DMS114 treated with DMSO at 0.1 percent for 48 hours (cell line): ENCODE results near the gene NCR1.
"Not testable (repeated sequence)": the region's sequence is repeated elsewhere in the genome, so short reads cannot be mapped to it uniquely, and the experiment has no call there.

Experiments
- DNase-seq: peaks from one replicate; lab custom pipeline; 2025; ENCODE audit not compliant: unreplicated experiment; lab: John Stamatoyannopoulos, UW

Gene NCR1, protein sequence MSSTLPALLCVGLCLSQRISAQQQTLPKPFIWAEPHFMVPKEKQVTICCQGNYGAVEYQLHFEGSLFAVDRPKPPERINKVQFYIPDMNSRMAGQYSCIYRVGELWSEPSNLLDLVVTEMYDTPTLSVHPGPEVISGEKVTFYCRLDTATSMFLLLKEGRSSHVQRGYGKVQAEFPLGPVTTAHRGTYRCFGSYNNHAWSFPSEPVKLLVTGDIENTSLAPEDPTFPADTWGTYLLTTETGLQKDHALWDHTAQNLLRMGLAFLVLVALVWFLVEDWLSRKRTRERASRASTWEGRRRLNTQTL

DNA sequence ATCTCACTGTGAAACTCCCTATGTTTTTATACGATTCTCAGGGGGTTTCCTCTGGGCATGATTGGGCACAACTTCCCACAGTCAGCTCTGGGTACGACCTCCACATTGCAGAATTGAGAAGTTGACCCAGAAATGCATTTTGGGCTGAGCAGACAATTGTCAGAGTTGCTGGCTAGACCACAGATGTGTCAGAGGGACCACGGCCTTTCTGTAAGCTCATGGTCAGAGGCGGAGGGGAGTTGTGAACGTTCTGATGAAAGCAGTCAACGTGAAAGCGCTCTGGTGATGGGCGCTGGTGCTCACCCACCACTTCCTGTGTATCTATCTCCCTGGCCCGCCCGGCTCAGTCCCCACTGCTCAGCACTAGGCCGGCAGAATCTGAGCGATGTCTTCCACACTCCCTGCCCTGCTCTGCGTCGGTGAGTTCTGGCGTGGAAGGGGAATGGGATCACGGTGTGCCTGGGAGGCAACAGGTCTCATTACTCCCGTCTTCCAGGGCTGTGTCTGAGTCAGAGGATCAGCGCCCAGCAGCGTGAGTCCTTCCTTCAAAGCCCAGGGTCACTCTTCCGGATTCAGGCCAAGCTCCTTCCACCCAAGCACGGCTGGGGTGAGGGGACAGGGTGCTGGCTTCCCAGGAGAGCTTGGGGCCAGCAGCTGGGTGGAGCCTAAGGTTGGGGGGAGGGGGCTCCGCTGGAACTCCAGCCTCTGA lies at the start of gene NCR1:
NCR1 (plus strand) TSS at position 346 of the 709 bp plus-strand sequence; CDS start at position 386, 40 bp downstream.
- DNase-seq: no peak

DNA sequence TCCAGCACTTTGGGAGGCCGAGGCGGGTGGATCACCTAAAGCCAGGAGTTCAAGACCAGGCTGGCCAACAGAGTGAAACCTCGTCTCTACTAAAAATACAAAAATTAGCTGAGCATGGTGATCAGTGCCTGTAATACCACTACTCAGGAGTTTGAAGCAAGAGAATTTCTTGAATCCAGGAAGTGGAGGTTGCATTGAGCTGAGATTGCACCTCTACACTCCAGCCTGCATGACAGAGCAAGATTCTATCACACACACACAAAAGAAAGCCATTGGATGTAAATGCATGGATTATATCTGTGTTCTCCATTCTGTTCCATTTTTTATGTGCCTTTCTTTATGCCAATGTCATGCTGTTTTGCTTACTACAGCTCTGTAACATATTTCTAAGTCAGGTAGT lies 47.5 kb upstream of the NCR1 start:
- not testable (repeated sequence) for DNase-seq

DNA sequence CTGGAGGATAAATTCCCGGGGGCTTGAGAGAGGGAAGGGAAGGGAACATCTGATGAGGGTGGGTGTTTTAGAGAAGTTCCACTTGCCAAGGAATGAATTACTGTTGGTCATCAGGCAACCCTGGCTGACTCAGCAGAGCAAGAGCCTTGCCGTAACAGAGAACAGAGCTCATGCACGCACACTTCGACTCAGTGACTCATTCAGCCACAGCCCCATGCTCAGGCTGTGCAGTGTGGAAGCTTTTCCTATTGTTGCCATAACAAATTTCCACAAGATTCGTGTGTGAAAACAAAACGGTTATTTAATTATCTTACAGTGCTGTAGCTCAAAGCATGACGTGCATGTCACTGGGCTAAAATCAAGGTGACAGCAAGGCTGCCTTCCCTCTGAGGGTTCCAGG lies 46.5 kb upstream of the NCR1 start:
- DNase-seq: not testable (repeated sequence)

DNA sequence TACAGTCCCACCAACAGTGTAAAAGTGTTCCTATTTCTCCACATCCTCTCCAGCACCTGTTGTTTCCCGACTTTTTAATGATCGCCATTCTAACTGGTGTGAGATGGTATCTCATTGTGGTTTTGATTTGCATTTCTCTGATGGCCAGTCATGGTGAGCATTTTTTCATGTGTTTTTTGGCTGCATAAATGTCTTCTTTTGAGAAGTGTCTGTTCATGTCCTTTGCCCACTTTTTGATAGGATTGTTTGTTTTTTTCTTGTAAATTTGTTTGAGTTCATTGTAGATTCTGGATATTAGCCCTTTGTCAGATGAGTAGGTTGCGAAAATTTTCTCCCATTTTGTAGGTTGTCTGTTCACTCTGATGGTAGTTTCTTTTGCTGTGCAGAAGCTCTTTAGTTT lies 42.5 kb upstream of the NCR1 start:
- DNase-seq: not testable (repeated sequence)

DNA sequence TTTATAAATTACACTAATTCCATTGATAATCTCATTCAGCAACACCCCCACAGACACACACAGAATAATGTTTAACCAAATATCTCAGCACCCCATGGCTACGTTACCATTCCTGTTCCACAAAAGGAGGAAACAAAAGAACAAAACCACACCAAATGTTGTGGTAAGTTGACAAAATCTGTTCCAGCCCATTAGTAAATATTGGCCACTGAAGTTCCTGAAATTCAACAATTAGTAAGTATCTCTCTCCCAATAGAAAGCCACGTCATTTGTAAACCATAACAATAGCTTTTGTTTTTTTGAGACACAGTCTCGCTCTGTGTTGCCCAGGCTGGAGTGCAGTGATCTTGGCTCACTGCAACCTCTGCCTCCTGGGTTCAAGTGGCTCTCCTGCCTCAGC lies 34.3 kb upstream of the NCR1 start:
- DNase-seq: no peak

DNA sequence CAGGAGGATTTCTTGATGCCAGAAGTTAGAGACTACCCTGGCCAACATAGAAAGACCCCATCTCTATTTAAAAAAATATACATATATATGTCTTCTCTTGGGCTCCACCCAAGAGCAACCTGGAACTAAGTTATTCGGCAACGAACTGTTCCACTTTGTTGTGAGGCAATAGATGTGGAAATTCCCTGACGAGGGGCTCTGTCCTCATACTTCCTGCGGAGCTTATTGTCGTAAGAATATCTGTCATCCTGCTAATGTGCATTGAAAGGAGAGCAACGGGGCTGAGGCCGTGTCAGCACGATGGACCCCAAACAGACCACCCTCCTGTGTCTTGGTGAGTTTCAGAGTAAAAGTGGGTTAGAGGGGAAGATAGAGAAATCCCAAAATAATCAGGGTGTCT lies 32.0 kb upstream of the NCR1 start, which contains the start of gene FCAR:
FCAR (plus strand) TSS at position 246 of the 400 bp plus-strand sequence; CDS start at position 301, 55 bp downstream.
- DNase-seq: no peak

DNA sequence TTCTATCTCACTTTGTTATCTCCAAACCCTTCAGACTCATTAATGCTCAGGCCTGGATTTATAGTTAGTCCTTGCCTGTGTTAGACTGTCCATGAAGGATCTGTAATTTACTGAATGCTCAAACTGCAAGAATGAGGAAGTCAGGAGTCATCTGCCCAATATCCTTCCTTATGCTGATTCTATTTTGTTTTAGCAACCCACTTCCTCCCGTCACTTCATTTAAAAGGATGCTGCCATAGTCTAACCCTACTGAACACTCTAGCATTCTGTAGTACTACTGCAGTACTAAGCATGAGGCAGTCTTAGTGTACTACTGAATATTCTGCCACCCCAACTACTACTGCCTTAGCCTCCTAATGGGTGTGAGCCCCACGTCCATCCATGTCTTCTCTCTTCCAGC lies 30.4 kb upstream of the NCR1 start:
- DNase-seq: no peak

DNA sequence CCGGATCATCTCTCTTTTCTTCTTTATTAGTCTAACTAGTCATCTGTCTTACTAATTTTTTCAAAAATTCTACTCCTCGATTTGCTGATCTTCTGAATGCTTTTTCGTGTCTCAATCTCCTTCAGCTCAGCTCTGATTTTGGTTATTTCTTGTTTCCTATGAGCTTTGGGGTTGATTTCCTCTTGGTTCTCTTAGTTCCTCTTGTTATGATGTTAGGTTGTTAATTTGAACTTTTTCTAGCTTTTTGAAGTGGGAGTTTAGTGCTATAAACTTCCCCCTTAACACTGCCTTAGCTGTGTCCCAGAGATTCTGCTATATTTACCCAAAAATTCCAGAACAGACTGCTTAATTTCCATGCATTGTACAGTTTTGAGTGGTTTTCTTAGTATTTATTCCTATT lies 28.5 kb upstream of the NCR1 start:
- DNase-seq: no peak

DNA sequence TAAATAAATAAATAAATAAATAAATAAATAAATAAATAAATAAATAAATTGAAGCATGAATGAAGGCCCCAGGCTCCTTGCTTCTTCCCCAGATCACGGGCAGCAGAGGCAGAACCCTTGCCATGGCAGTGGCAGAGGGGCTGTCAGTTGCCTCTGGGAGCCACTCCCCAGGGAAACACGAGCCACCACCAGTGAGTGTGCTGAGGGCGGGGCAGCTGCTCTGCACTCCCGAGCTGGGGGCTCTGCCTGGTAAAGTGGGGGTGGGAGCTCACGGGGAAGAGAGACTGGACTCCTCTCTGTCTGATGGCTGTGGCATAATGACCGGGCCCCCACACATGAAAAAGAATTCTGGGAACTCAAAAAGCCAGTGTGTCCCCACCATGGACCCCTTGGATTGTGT lies 24.1 kb upstream of the NCR1 start:
- DNase-seq: no peak

DNA sequence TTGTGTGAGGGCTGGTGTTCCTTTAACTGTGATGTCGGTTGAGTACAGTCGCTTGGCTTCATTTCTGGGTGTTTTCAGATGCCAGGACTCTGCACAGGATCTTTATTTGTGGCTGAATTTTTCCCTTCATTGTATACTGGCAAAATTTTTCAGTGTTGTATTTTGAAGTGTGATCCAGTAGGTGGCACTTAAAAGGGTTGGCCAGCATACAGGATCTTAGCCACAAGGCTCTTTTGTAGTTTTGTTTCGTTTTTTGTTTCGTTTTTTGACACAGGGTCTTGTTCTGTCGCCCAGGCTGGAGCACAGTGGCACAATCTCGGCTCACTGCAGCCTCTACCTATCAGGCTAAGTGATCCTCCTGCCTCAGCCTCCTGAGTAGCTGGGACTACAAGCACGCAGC lies 23.2 kb upstream of the NCR1 start:
- peak; percentile 17 for DNase-seq

DNA sequence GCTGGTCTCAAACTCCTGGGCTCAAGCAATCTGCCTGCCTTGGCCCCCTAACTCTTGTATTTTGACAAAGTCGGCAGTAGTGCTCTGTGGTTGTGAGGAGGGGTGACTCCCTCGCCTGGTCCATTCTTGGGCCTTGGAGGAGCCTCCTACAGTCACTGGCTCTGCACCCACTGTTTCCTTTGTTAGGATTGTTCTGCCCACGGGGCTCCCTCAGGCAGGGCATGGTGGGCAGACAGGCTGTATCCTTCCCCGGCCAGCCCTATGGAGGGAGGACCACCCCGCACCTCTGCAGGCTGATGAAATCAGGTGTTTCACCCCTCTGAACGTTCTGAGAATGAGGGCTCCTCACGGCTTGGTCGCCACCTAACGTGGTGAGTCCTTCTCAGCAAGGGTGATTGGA lies 22.7 kb upstream of the NCR1 start:
- DNase-seq: no peak

DNA sequence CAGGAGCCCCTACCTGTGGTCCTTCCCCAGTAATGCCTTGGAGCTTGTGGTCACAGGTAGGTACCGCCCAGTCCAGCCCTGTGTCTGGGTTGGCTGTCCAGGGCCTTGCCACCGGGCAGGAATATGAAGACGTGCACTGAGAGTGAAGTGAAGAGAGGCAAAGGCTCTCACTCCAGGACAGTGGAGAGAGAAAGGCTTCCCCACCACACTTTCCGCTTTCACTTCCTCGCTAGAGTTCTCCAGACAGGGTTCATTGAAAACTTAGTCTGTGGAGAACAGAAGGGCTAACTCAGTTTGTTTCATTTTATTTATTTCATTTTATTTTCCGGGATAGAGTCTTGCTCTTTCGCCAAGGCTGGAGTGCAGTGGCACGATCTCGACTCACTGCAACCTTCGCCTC lies 17.7 kb upstream of the NCR1 start:
- DNase-seq: no peak

DNA sequence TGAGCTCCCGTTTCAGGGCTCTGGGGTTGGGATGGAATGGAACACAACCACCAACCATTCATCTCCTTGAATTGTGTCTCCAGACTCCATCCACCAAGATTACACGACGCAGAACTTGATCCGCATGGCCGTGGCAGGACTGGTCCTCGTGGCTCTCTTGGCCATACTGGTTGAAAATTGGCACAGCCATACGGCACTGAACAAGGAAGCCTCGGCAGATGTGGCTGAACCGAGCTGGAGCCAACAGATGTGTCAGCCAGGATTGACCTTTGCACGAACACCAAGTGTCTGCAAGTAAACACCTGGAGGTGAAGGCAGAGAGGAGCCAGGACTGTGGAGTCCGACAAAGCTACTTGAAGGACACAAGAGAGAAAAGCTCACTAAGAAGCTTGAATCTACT lies 16.4 kb upstream of the NCR1 start:
- DNase-seq: no peak

DNA sequence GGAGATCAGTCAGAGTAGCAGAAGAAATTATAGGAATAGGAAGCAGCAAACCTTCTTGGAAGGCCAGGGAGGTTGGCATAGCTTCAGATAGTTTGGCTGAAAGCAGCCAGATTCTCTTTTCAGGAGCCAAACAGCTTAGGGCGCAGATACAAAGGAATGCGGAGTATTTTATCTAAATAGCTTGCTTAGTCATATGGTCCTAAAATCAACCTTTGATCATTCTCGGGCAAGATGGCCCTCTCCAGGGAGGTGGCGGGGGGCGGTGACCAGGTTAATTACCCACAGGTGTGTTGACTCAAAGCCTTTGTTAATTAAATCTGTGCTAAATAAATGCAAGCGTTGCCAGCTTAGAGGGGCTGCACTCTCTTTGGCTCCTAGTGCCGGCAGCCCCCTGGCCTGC lies 12.5 kb upstream of the NCR1 start:
- DNase-seq: no peak

DNA sequence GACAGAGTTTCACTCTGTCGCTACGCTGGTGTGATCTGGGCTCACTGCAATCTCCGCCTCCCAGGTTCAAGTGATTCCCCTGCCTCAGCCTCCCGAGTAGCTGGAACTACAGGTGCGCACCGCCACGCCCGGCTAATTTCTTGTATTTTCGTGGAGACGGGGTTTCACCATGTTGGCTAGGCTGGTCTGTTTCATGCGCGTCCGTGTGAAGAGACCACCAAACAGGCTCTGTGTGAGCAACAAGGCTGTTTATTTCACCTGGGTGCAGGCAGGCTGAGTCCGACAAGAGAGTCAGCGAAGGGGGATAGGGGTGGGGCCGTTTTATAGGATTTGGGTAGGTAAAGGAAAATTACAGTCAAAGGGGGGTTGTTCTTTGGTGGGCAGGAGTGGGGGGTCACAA lies 11.8 kb upstream of the NCR1 start:
- not testable (repeated sequence) for DNase-seq

DNA sequence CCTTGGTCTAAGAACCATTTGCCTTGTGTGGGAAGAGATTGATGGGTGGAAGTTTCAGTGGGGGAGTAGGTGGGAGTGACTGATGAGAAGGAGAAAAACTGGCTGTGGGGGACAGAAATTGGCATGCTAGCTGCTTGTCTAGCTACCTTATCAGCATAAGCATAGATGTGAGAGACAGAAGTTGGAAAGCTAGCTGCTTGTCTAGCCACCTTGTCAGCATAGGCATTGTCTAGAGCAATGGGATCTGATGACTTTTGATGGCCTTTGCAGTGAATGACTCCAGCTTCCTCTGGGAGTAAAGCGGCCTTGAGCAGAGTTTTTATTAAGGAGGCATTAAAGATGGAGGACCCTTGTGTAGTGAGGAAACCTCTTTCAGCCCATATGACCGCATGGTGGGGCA lies 9.9 kb upstream of the NCR1 start:
- DNase-seq: no peak

DNA sequence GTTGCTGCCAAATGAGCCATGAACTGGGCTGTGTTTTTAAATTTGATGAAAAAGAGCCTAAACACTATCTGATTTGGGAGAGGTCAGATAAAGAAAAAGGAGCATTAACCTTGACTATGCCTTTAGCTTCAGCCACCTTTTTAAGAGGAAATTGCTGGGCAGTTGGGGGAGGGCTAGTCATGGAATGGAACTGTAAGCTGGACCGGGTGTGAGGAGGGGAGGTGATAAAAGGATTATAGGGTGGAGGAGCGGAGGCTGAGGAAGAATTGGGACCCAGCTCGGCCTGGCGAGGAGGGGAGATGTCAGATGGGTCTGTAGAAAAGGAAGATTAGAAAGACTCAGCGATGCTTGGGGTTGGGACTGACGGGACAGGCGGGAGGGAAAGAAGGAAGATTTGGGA lies 7.3 kb upstream of the NCR1 start:
- not testable (repeated sequence) for DNase-seq

DNA sequence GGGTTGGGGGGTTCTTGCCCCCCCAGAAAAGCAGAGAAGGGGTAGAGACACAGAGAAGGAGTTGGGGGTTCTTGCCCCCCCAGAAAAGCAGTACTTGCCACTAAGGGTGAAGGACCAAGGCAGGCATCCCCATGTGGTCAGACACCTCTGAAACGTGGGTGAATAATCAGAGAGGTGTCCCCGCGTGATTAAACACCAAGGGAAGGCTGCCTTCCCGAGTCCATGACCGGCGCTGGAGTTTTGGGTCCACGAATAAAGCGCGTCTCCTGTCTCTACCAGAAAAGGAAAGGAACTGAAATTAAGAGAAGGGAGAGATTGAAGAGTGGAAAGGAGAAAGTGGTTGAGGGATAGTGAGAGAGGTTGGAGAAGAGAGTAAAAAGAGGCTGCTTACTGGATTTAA lies 6.3 kb upstream of the NCR1 start:
- not testable (repeated sequence) for DNase-seq

DNA sequence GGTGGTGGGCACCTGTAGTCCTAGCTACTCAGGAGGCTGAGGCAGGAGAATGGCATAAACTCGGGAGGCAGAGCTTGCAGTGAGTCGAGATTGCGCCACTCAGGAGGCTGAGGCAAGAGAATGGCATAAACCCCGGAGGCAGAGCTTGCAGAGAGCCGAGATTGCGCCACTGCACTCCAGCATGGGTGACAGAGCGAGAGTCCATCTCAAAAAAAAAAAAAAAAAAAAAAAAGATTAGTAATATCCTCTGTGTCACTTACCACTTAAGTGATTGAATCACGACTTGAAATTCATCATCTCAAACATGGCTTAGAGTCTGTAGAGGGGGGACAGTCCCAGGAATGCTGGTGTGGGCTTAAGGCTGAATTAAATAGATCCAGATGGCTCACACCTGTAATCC lies 4.8 kb upstream of the NCR1 start:
- DNase-seq: not testable (repeated sequence)

DNA sequence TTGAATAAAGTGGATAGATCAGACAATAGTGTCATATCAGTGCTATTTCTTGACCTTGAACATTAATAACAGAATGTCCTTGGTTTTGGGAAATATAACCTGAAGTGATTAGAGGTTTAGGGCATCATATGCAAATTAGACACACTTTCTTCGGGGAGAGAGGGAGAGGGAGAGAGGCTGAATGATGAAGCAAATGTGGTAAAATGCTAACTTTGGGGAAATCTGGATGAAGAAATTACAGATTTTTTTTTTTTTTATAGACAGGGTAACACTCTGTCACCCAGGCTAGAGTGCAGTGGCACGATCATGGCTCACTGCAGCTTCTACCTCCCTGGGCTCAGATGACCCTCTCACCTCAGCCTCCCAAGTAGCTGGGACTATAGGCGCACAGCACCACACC lies 3.9 kb upstream of the NCR1 start:
- no peak for DNase-seq

DNA sequence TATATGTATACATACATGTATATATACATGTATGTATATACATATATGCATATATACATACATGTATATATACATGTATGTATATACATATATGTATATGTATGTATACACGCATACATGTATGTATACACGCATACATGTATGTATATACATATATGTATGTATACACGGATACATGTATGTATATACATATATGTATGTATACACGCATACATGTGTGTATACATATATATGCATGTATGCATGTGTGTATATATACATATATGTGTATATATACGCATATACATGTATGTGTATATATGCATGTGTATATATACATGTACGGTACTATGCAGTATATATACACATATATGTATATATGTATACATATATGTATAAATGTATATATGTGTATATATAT lies 2.6 kb upstream of the NCR1 start:
- no peak for DNase-seq

DNA sequence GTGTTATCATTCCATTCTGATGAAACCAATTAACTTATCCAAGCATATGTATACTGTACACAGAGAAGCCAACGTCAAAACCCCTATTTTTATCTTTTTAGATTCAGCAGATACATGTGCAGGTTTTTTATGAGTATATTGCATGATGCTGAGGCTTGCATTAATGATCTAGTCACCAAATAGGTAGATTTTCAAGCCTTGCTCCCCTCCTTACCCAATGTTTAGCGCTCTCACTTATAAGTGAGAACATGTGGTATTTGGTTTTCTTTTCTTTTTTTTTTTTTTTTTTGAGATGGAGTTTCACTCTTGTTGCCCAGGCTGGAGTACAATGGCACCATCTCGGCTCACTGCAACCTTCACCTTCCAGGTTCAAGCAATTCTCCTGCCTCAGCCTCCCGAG lies 1.7 kb upstream of the NCR1 start:
- not testable (repeated sequence) for DNase-seq

DNA sequence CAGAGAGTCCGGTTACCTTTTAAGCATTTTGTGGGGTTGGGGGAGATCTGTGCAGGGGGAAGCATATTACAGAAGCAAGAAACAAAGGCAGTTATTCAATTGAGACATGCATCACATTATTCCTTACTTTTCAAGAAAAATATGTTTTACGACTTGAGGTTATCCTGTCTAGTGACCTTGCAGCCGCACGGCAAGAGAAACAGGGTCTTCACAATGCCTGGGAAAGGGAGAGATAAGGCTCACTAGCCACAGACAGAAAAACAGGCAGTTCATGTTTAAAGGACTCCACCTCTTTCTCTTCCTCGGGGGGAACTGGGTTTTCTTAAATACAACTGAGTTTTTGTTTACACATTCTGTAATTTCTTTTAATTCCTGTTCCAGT lies 536 bp upstream of the NCR1 start:
- no peak for DNase-seq
